ENCODE measurements around the gene SSH2. TPM values are rescaled to one million over a fixed set of nuclear protein-coding genes. Genes with fewer than 3 reads are reported as not detected.
"Not testable (repeated sequence)": the region's sequence is repeated elsewhere in the genome, so short reads cannot be mapped to it uniquely, and the experiment has no call there.

The SSH2 gene
- total RNA-seq, 1 experiment from 2014 or later = 8.5 TPM

- H3K4me3 ChIP-seq (ENCODE audit: low read length) = no peak overlapping the region
- H3K27me3 ChIP-seq (ENCODE audit: low read length) = no peaks in the 10 kb centered on the region
- peaks cover 3% of the 10 kb centered on the region; the same call in 1 of the 2 replicates for H3K4me1 ChIP-seq (ENCODE audit: insufficient read depth, low read length)
- no TSS peak for BruUV-seq (replicated peaks)
- no peaks in the 10 kb centered on the region for H3K9me2 ChIP-seq (replicated peaks; ENCODE audit: low read length)
- ATAC-seq (no peak), DNase-seq (no peak)
- no peak overlapping the region for H3K27ac ChIP-seq (ENCODE audit: low read length)
- H3K9me3 ChIP-seq (ENCODE audit: low read length) = no peaks in the 10 kb centered on the region
- TF ChIP-seq EZH2 (IDR thresholded peaks at IDR 0.05; ENCODE audit: low read length, unreplicated experiment) = no peak
- TF ChIP-seq EZH2phosphoT487 (IDR thresholded peaks at IDR 0.05; ENCODE audit: borderline replicate concordance, low read length) = no peak
- TF ChIP-seq CTCF (conservative IDR thresholded peaks at IDR 0.05; ENCODE audit: low read depth, low read length) = no peak
- CTCF ChIA-PET = no interaction called here
- no peaks in the 10 kb centered on the region for H3F3A ChIP-seq (ENCODE audit: low read length, unreplicated experiment)
- H3K79me2 ChIP-seq (ENCODE audit: low read length) = no peaks in the 10 kb centered on the region
- H2AFZ ChIP-seq (ENCODE audit: low read length) = no peak overlapping the region
- POLR2A ChIA-PET (ENCODE audit: unreplicated experiment) = no interaction called here
- intact Hi-C loops (cut with micrococcal nuclease) = no loop called here
- H3K36me3 ChIP-seq (ENCODE audit: low read depth, low read length) = no peaks in the 10 kb centered on the region
- H3K9ac ChIP-seq (ENCODE audit: low read length) = no peak overlapping the region
- H4K20me1 ChIP-seq (ENCODE audit: low read length) = no peaks in the 10 kb centered on the region
- H3K4me2 ChIP-seq (ENCODE audit: low read length) = no peak overlapping the region
Measured at GRCh38 chr17:29857823-29858222, 72.2 kb downstream of the SSH2 start.

- H3K9ac ChIP-seq (ENCODE audit: low read length); H3K79me2 ChIP-seq (ENCODE audit: low read length); H3K4me1 ChIP-seq (ENCODE audit: insufficient read depth, low read length); DNase-seq; H3K4me3 ChIP-seq (ENCODE audit: low read length); ATAC-seq; H3K9me3 ChIP-seq (ENCODE audit: low read length); H3K4me2 ChIP-seq (ENCODE audit: low read length); H2AFZ ChIP-seq (ENCODE audit: low read length); H3K9me2 ChIP-seq (replicated peaks; ENCODE audit: low read length); POLR2A ChIA-PET (ENCODE audit: unreplicated experiment); intact Hi-C loops (cut with micrococcal nuclease); H3K36me3 ChIP-seq (ENCODE audit: low read depth, low read length); CTCF ChIA-PET; H3F3A ChIP-seq (ENCODE audit: low read length, unreplicated experiment); BruUV-seq (replicated peaks); H3K27me3 ChIP-seq (ENCODE audit: low read length); H3K27ac ChIP-seq (ENCODE audit: low read length); H4K20me1 ChIP-seq (ENCODE audit: low read length): not testable (repeated sequence)
Measured at GRCh38 chr17:29857105-29857504, 72.9 kb downstream of the SSH2 start.

GRCh38 chr17:29855686-29856085, 74.3 kb downstream of the SSH2 start:
- ATAC-seq (no peak), DNase-seq (no peak)
- no peaks in the 10 kb centered on the region for H3F3A ChIP-seq (ENCODE audit: low read length, unreplicated experiment)
- no peak for TF ChIP-seq EZH2phosphoT487 (IDR thresholded peaks at IDR 0.05; ENCODE audit: borderline replicate concordance, low read length)
- TF ChIP-seq CTCF (conservative IDR thresholded peaks at IDR 0.05; ENCODE audit: low read depth, low read length) = no peak
- no peak for TF ChIP-seq EZH2 (IDR thresholded peaks at IDR 0.05; ENCODE audit: low read length, unreplicated experiment)
- H3K27ac ChIP-seq (ENCODE audit: low read length) = no peak overlapping the region
- no peaks in the 10 kb centered on the region for H3K27me3 ChIP-seq (ENCODE audit: low read length)
- CTCF ChIA-PET = no interaction called here
- H3K9me3 ChIP-seq (ENCODE audit: low read length) = no peaks in the 10 kb centered on the region
- H3K36me3 ChIP-seq (ENCODE audit: low read depth, low read length) = no peaks in the 10 kb centered on the region
- intact Hi-C loops (cut with micrococcal nuclease) = no loop called here
- no peak overlapping the region for H3K4me2 ChIP-seq (ENCODE audit: low read length)
- H3K4me1 ChIP-seq (ENCODE audit: insufficient read depth, low read length) = peaks cover 3% of the 10 kb centered on the region; the same call in 1 of the 2 replicates
- H4K20me1 ChIP-seq (ENCODE audit: low read length) = no peaks in the 10 kb centered on the region
- no TSS peak for BruUV-seq (replicated peaks)
- no peaks in the 10 kb centered on the region for H3K9me2 ChIP-seq (replicated peaks; ENCODE audit: low read length)
- POLR2A ChIA-PET (ENCODE audit: unreplicated experiment) = no interaction called here
- H3K4me3 ChIP-seq (ENCODE audit: low read length) = no peak overlapping the region
- no peaks in the 10 kb centered on the region for H3K79me2 ChIP-seq (ENCODE audit: low read length)
- H2AFZ ChIP-seq (ENCODE audit: low read length) = no peak overlapping the region
- H3K9ac ChIP-seq (ENCODE audit: low read length) = no peak overlapping the region

Data from PC-3 (cell line).